ENCODE data around the gene LAMTOR4.
"Not testable (repeated sequence)": the region's sequence is repeated elsewhere in the genome, so short reads cannot be mapped to it uniquely, and the experiment has no call there.

Gene LAMTOR4

GRCh38 chr7:100122067-100122466, 26.7 kb upstream of the LAMTOR4 start:
- in situ Hi-C loops (cut with HindIII; ENCODE audit: low sequenced_read_pairs), result no loop called here

- in situ Hi-C loops (cut with HindIII; ENCODE audit: low sequenced_read_pairs), result no loop called here
Measured at GRCh38 chr7:100122568-100122967, 26.1 kb upstream of the LAMTOR4 start.

- in situ Hi-C loops (cut with HindIII; ENCODE audit: low sequenced_read_pairs), result no loop called here
Measured at GRCh38 chr7:100124301-100125230, 24.2 kb upstream of the LAMTOR4 start.

- in situ Hi-C loops (cut with HindIII; ENCODE audit: low sequenced_read_pairs), result no loop called here
Measured at GRCh38 chr7:100126239-100126930, 22.3 kb upstream of the LAMTOR4 start.

GRCh38 chr7:100126931-100127865, 21.5 kb upstream of the LAMTOR4 start, which contains the start of gene MBLAC1:
MBLAC1 (plus strand) TSS chr7:100126967; CDS start chr7:100127396, 429 bp downstream.
- in situ Hi-C loops (cut with HindIII; ENCODE audit: low sequenced_read_pairs), result no loop called here

- in situ Hi-C loops (cut with HindIII; ENCODE audit: low sequenced_read_pairs), result no loop called here
Measured at GRCh38 chr7:100127866-100128636, 20.7 kb upstream of the LAMTOR4 start.

- in situ Hi-C loops (cut with HindIII; ENCODE audit: low sequenced_read_pairs), result no loop called here
Measured at GRCh38 chr7:100128637-100128963, 20.1 kb upstream of the LAMTOR4 start.

GRCh38 chr7:100130220-100130607, 18.5 kb upstream of the LAMTOR4 start:
- in situ Hi-C loops (cut with HindIII; ENCODE audit: low sequenced_read_pairs), result not testable (repeated sequence)

GRCh38 chr7:100130608-100131453, 17.9 kb upstream of the LAMTOR4 start:
- in situ Hi-C loops (cut with HindIII; ENCODE audit: low sequenced_read_pairs), result no loop called here

- in situ Hi-C loops (cut with HindIII; ENCODE audit: low sequenced_read_pairs), result no loop called here
Measured at GRCh38 chr7:100132126-100132525, 16.6 kb upstream of the LAMTOR4 start.

- in situ Hi-C loops (cut with HindIII; ENCODE audit: low sequenced_read_pairs), result no loop called here
Measured at GRCh38 chr7:100132697-100133151, 16.0 kb upstream of the LAMTOR4 start.

GRCh38 chr7:100137851-100138760, 10.6 kb upstream of the LAMTOR4 start:
- in situ Hi-C loops (cut with HindIII; ENCODE audit: low sequenced_read_pairs), result no loop called here

- in situ Hi-C loops (cut with HindIII; ENCODE audit: low sequenced_read_pairs), result no loop called here
Measured at GRCh38 chr7:100141555-100141949, 7.2 kb upstream of the LAMTOR4 start.

GRCh38 chr7:100142461-100142860, 6.3 kb upstream of the LAMTOR4 start:
- in situ Hi-C loops (cut with HindIII; ENCODE audit: low sequenced_read_pairs), result no loop called here

- in situ Hi-C loops (cut with HindIII; ENCODE audit: low sequenced_read_pairs), result not testable (repeated sequence)
Measured at GRCh38 chr7:100146350-100146749, 2.4 kb upstream of the LAMTOR4 start.

- in situ Hi-C loops (cut with HindIII; ENCODE audit: low sequenced_read_pairs), result no loop called here
Measured at GRCh38 chr7:100147278-100147677, 1.4 kb upstream of the LAMTOR4 start.

GRCh38 chr7:100148225-100148558, 526 bp upstream of the LAMTOR4 start:
- in situ Hi-C loops (cut with HindIII; ENCODE audit: low sequenced_read_pairs), result no loop called here

- in situ Hi-C loops (cut with HindIII; ENCODE audit: low sequenced_read_pairs), result no loop called here
Measured at GRCh38 chr7:100152404-100152803, 3.7 kb downstream of the LAMTOR4 start.

All from DLD1 (cell line).